ENCODE measurements around the gene ERCC8. TPM values are rescaled to one million over a fixed set of nuclear protein-coding genes. Genes with fewer than 3 reads are reported as not detected.

The ERCC8 gene
- total and polyA plus RNA-seq, 12 donors, result 3.7 to 23.3 (median 9.7) TPM

DNA sequence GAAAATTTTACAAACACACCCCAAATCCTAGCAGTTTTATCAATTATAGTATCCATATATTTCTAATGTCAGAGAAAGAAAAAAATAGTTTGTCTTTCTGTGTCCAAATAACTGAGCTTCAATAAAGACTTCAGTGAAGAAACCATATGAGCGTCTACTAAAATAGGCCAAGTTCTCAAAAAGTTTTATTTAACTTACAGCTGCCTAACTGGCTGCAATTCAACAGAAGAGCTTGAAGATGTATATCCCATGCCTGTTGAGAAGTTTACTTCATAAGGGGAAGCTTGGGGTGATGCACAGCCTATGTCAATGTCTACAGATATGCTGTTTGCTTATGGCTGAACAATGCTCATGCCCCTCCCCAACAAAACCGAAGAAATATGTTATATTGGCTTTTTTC is 57.1 kb downstream of the ERCC8 start:
- Histone ChIP-seq H3K36me3 (replicated peaks in 1 of 2) (no peaks in the 10 kb centered on the region), H3K9me3 (replicated peaks in 1 of 3) (no peaks in the 10 kb centered on the region), H3K4me3 (no peak overlapping the region), H3K27ac (no peak overlapping the region), H3K27me3 (no peaks in the 10 kb centered on the region), H3K4me1 (replicated peaks in 1 of 2) (no peaks in the 10 kb centered on the region)
- intact Hi-C loops (cut with DNase I), result no loop called here
- no peak for TF ChIP-seq POLR2A (IDR thresholded peaks at IDR 0.05)
- TF ChIP-seq, protein P1, sequence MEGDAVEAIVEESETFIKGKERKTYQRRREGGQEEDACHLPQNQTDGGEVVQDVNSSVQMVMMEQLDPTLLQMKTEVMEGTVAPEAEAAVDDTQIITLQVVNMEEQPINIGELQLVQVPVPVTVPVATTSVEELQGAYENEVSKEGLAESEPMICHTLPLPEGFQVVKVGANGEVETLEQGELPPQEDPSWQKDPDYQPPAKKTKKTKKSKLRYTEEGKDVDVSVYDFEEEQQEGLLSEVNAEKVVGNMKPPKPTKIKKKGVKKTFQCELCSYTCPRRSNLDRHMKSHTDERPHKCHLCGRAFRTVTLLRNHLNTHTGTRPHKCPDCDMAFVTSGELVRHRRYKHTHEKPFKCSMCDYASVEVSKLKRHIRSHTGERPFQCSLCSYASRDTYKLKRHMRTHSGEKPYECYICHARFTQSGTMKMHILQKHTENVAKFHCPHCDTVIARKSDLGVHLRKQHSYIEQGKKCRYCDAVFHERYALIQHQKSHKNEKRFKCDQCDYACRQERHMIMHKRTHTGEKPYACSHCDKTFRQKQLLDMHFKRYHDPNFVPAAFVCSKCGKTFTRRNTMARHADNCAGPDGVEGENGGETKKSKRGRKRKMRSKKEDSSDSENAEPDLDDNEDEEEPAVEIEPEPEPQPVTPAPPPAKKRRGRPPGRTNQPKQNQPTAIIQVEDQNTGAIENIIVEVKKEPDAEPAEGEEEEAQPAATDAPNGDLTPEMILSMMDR (IDR thresholded peaks at IDR 0.05), result no peak
- DNase-seq, result no peak
- 91 to 98% (median 94%) methylated on average over 2 of the region's 2 CpGs for WGBS, 4 donors

DNA sequence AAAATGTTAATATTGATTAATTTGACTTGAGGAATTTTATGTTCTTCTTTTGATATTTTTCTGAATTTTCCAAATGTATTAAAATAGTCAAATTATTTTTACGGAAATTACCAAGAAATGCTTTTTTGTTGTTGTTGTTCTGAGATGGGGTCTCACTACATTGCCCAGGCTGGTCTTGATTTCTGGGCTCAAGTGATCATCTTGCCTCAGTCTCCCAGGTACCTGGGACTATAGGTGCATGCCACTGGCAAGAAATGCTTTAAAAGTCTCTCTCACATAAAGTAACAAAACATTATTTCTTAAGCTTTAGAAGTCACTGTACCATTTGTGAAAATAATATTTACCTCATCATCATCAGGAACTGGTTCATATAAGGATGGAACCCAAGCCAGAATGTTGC is 57.8 kb downstream of the ERCC8 start:
- TF ChIP-seq POLR2A (IDR thresholded peaks at IDR 0.05), result no peak
- TF ChIP-seq, protein P1 (IDR thresholded peaks at IDR 0.05), result no peak
- no peaks in the 10 kb centered on the region for H3K4me1 ChIP-seq (replicated peaks in 1 of 2)
- WGBS, 4 donors, result 96 to 100% (median 98%) methylated on average over 1 of the region's 1 CpG
- no peaks in the 10 kb centered on the region for H3K27me3 ChIP-seq
- no peak for DNase-seq
- H3K27ac ChIP-seq, result no peak overlapping the region
- no peak overlapping the region for H3K4me3 ChIP-seq
- H3K9me3 ChIP-seq (replicated peaks in 1 of 3), result no peaks in the 10 kb centered on the region
- H3K36me3 ChIP-seq (replicated peaks in 1 of 2), result no peaks in the 10 kb centered on the region
- intact Hi-C loops (cut with DNase I), result no loop called here

DNA sequence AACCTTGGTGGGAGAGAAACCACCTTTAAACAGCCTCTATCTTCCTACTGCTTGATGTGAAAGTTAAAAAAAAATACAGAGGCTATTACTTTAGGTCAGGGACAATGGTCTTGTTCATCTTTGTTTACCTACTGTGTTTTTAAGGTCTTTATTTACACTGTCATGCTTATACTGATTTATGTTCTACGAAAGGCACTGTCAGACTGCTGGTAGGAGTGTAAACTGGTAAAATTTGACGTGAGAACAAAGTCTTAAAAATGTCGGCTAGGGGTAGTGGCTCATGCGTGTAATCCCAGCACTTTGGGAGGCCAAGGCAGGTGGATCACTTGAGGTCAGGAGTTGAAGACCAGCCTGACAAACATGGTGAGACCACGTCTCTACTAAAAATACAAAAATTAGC is 58.7 kb downstream of the ERCC8 start:
- no peak for DNase-seq
- intact Hi-C loops (cut with DNase I), result no loop called here
- TF ChIP-seq POLR2A (IDR thresholded peaks at IDR 0.05), result no peak
- TF ChIP-seq, protein P1 (IDR thresholded peaks at IDR 0.05), result no peak
- H3K4me3 ChIP-seq, result no peak overlapping the region
- no peaks in the 10 kb centered on the region for H3K36me3 ChIP-seq (replicated peaks in 1 of 2)
- no peaks in the 10 kb centered on the region for H3K27me3 ChIP-seq
- H3K4me1 ChIP-seq (replicated peaks in 1 of 2), result no peaks in the 10 kb centered on the region
- no peaks in the 10 kb centered on the region for H3K9me3 ChIP-seq (replicated peaks in 1 of 3)
- H3K27ac ChIP-seq, result no peak overlapping the region
- 81 to 97% (median 86%) methylated on average over 5 of the region's 5 CpGs for WGBS, 4 donors

DNA sequence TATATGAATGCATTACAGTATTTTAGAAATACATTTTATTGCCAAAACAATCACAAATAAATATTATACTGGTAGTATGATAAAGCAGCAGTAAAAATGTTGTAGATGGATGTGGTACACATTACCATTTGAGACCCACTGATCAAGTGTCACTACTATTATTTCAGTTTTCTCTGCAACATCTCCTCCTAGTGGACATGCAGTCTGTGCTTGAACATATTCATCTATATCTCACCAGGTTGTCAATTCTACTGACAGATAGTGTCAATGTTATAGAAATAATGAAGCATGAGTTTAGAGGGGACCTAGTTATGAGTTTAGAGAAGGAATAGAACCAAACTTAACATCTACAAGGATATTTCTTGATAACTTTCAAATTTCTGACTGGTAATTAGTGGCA is 61.6 kb downstream of the ERCC8 start:
- TF ChIP-seq POLR2A (IDR thresholded peaks at IDR 0.05), result no peak
- TF ChIP-seq, protein P1 (IDR thresholded peaks at IDR 0.05), result peak in 5 of 6 experiments; percentile 15 to 45 (median 42)
- H3K27ac ChIP-seq, result no peak overlapping the region
- no peaks in the 10 kb centered on the region for H3K36me3 ChIP-seq (replicated peaks in 1 of 2)
- intact Hi-C loops (cut with DNase I), result no loop called here
- no peaks in the 10 kb centered on the region for H3K4me1 ChIP-seq (replicated peaks in 1 of 2)
- H3K4me3 ChIP-seq, result no peak overlapping the region
- no peak for DNase-seq
- H3K27me3 ChIP-seq, result no peaks in the 10 kb centered on the region
- H3K9me3 ChIP-seq (replicated peaks in 1 of 3), result no peaks in the 10 kb centered on the region
